GM21360 (cell line): ENCODE results near the gene RPL35A.
A peak's percentile ranks its signal among the peaks of the same experiment; 100 is the strongest.
"Not testable (repeated sequence)": the region's sequence is repeated elsewhere in the genome, so short reads cannot be mapped to it uniquely, and the experiment has no call there.

Experiments
- ATAC-seq: cut with Tn5 transposase; IDR thresholded peaks from one replicate; pipeline ENCODE4 v1.9.1; 2021; ENCODE audit warnings: mild to moderate bottlenecking, moderate library complexity; ENCODE audit not compliant: unreplicated experiment

The RPL35A gene

DNA sequence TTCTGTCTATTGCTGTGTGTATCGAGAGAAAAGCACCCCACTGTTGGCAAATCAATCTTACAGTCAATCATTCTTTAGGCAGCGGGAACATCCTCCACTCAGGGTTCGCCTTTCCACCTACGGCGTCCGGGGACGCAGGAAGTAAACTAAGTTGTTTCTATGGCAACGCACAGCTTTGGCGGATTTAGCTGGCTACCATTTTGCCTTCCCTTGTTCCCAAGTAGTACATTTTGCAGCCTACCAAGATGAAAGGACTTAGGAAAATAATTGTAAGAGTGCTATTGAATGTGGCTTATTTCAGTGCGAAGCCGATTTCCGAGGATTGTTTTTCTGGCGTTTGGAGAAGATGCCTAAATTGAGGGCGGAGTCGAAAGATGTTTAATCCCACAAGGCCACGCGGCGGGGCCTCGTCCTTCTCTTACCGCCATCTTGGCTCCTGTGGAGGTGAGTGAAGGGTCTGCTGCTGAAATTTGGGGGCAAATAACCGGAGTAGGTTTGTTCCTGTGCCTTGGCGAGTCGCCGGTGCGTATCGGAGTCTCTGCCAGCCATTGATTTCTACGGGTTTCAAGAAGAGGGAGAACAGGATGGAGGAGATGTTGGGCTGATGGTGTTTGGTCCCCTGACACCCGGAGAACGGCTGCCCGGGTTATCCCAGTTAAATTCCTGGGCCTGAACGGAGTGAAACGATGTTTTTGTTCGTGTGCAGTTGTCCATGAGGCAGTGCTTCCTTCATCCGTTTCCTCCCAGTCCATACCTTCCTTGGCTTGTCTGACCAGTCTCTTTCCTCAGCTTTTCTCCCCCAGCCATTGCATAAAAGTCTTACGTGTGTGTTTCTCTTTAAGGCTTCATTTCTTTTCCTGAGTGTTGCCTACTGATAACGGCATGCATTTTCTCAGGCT is at the start of gene RPL35A:
Gene RPL35A (plus strand): TSS at position 413 of the 899 bp plus-strand sequence. CDS start 778 bp downstream, outside the sequence.
- ATAC-seq: peak; percentile 82

DNA sequence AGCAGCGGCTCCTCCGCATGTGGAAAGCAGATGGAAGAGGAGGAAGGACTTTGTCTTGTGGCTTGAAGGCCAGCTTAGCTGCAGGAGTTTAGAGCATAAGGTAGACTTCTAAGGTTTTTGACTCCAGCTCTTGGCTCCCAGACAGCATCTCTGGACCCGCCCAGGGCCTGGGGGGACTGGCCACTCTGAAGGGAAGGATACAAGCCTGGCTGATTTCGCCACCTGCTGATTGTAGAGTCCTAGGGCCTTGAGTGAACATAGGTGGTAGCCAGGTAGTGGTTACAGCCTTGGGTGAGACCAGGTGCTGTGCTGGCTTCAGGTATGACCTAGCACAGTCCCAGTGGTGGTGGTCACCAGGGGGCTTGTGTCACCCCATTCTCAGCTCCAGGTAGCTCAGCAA is 48.4 kb upstream of the RPL35A start:
- no peak for ATAC-seq

- ATAC-seq: peak; percentile 78
Observed at GRCh38 chr3:197906023-197906849, 43.8 kb upstream of the RPL35A start.

- no peak for ATAC-seq
Observed at GRCh38 chr3:197906850-197907187, 43.2 kb upstream of the RPL35A start.

DNA sequence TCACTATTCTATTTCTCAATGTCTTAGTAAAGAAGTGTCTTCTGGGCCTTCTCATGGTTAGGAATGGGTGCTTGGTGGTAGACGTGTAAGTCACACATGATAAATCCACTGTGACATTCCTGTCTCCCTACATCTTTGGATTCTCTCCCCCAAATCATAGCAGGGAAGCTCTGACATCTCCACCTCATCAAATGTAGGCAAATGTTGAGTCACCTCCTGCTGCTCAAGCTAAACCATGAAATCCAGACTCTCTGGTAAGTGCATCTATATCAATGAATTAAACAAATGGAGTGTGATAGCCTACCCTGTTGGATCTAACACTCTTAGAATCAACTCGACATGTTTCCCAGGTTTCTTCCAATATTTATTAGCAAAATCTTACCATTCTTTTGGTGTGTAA is 42.8 kb upstream of the RPL35A start:
- no peak for ATAC-seq

DNA sequence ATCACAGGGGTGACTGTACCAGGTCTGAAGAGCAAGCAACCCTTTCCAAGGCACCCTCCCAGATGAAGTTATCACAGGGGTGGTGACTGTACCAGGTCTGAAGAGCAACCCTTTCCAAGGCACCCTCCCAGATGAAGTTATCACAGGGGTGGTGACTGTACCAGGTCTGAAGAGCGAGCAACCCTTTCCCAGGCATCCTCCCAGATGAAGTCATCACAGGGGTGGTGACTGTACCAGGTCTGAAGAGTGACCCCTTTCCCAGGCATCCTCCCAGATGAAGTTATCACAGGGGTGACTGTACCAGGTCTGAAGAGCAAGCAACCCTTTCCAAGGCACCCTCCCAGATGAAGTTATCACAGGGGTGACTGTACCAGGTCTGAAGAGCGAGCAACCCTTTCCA is 41.4 kb upstream of the RPL35A start:
- ATAC-seq: not testable (repeated sequence)

GRCh38 chr3:197908957-197909701 is 40.9 kb upstream of the RPL35A start:
- no peak for ATAC-seq

GRCh38 chr3:197912741-197913476 is 37.1 kb upstream of the RPL35A start:
- ATAC-seq: no peak

GRCh38 chr3:197913641-197914380 is 36.2 kb upstream of the RPL35A start:
- no peak for ATAC-seq

DNA sequence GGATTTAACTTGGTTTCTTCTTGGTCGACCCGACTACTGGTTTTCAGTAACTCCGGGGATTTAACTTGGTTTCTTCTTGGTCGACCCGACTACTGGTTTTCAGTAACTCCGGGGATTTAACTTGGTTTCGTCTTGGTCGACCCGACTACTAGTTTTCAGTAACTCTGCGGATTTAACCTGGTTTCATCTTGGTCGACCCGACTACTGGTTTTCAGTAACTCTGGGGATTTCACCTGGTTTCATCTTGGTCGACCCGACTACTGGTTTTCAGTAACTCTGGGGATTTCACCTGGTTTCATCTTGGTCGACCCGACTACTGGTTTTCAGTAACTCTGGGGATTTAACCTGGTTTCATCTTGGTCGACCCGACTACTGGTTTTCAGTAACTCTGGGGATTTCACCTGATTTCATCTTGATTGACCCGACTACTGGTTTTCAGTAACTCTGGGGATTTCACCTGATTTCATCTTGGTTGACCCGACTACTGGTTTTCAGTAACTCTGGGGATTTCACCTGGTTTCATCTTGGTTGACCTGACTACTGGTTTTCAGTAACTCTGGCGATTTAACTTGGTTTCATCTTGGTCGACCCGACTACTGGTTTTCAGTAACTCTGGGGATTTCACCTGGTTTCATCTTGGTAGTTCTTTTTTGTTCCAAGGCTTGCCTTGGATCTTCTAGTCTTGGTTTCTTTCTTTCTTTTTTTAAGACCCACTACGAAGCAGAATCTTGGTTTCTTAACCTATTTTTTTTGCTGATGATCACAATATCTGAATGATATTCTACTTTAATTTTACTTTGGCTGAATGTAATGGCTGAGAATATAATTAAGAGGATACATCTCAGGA is 28.3 kb upstream of the RPL35A start:
- not testable (repeated sequence) for ATAC-seq

DNA sequence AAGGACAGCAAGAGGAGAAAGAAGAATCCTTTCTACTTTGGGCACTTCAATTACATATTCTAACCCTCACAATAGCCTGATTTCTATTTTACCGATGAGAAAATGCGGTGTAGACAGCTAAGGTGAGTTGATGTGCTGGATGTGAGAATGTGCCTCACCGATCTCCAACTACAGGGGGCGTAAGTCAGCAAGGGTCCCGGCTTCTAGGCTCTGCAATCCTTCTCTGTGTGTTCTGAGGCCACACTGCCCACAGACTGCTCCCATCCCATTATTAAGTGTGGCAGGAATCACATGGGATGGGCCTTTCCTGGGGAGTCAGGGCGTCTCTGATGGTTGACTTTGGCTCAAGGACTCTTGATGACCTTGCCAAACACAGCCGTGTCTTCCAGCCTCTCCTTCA is 23.6 kb upstream of the RPL35A start:
- ATAC-seq: no peak

GRCh38 chr3:197927578-197927977 is 22.4 kb upstream of the RPL35A start:
- ATAC-seq: not testable (repeated sequence)

- no peak for ATAC-seq
Observed at GRCh38 chr3:197936819-197937384, 13.1 kb upstream of the RPL35A start.

- ATAC-seq: no peak
Observed at GRCh38 chr3:197940745-197941384, 9.1 kb upstream of the RPL35A start.

DNA sequence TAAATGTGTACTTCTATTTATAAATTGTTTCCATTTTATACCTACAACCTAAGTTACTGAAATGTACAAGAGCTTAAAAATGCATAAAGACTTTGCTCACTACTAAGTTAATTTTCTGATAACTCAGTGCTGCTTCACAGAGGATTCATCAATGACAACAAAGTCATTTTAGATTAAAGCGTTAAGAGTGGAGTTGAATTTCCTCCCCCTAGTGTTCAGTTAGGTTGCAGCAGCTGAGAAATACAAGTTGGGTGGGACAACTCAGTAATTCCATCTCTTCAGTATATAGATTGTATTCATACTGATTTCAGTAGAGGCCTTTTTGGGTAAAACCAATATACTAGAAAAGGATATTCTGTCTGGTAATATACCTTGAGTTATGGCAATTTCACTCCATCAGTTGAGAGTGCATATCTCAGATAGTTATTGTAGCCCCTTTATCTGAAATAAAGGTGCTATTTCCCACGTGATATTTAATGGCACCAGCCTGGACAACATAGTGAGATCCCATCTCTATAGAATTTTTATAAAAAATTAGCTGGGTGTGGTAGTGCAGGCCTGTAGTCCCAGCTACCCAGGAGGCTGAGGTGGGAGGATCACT is 6.9 kb upstream of the RPL35A start:
- no peak for ATAC-seq

GRCh38 chr3:197949191-197949777 is 706 bp upstream of the RPL35A start:
- peak; percentile 3 for ATAC-seq

DNA sequence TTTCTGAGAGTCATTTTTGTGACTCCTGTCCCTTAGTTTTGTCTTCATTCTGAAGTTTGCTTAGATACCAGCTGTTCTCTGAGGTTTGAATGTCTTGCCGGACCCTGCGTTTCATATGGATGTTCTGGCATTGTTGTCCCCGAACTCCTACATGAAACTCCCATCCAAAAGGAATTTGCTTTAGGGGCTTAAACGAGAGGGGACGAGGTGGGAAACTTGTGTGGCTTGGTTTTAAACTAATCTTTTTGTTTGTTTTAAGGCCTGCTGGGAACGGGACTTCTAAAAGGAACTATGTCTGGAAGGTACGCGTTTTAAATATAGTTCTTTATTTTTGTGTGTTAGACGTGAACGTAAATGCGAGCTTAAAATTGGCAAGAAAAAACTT is 679 bp downstream of the RPL35A start:
- ATAC-seq: no peak
